DND-41 (cell line): ENCODE results near the gene ASIC1.

Experiments used
- EZH2 ChIP-seq: IDR thresholded peaks from 3 replicates; pipeline ENCODE4 v1.6.1; 2012; ENCODE audit warnings: borderline replicate concordance, low read depth, mild to moderate bottlenecking, moderate library complexity, low read length, inconsistent platforms; ENCODE audit not compliant: severe bottlenecking
- TF ChIP-seq, protein P1 (sequence below): IDR thresholded peaks from 2 replicates; pipeline ENCODE4 v1.5.1; 2012; ENCODE audit warnings: borderline replicate concordance, low read length, moderate library complexity, mild to moderate bottlenecking; ENCODE audit not compliant: poor library complexity, severe bottlenecking; ENCODE audit errors: extremely low read depth

DNA sequence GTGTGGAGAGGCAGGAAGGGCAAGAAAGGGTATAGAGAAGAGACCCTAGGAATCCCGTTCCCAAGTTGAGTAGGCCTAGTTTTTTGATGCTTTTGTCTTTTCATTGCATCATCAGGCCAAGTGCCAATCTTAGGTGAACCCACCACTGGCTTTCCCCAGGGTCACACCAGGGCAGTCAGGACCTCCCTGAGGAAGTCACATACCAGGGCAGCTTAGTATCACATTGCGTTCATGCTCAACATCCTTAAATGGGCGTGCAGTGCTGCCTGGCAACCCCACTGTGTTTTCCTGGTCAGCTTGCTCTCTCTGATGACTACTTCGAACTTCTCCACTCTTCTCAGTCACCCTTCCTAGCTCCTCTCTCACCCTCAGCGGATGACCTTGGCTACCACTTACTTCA is 9.0 kb downstream of the ASIC1 start:
- TF ChIP-seq, protein P1, sequence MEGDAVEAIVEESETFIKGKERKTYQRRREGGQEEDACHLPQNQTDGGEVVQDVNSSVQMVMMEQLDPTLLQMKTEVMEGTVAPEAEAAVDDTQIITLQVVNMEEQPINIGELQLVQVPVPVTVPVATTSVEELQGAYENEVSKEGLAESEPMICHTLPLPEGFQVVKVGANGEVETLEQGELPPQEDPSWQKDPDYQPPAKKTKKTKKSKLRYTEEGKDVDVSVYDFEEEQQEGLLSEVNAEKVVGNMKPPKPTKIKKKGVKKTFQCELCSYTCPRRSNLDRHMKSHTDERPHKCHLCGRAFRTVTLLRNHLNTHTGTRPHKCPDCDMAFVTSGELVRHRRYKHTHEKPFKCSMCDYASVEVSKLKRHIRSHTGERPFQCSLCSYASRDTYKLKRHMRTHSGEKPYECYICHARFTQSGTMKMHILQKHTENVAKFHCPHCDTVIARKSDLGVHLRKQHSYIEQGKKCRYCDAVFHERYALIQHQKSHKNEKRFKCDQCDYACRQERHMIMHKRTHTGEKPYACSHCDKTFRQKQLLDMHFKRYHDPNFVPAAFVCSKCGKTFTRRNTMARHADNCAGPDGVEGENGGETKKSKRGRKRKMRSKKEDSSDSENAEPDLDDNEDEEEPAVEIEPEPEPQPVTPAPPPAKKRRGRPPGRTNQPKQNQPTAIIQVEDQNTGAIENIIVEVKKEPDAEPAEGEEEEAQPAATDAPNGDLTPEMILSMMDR: no peak
- TF ChIP-seq EZH2: no peak
